ENCODE results near the gene WWP2. TPM values are rescaled to one million over a fixed set of nuclear protein-coding genes. Genes with fewer than 3 reads are reported as not detected.
"Not testable (repeated sequence)": the region's sequence is repeated elsewhere in the genome, so short reads cannot be mapped to it uniquely, and the experiment has no call there.

The WWP2 gene
- total RNA-seq, 1 experiment from 2014 or later, result 47.5 TPM

GRCh38 chr16:69972935-69973334 is 210.8 kb downstream of the WWP2 start:
- H3K4me3 Mint-ChIP-seq (ENCODE audit: low read depth, unreplicated experiment); intact Hi-C loops (cut with micrococcal nuclease; ENCODE audit: unreplicated experiment); H3K4me1 Mint-ChIP-seq (ENCODE audit: low read depth, unreplicated experiment); H3K36me3 Mint-ChIP-seq (ENCODE audit: insufficient read depth, unreplicated experiment); H3K27ac Mint-ChIP-seq (ENCODE audit: unreplicated experiment); BruUV-seq (replicated peaks); H3K27me3 Mint-ChIP-seq (ENCODE audit: unreplicated experiment); DNase-seq; H3K9me3 Mint-ChIP-seq (ENCODE audit: low read depth, unreplicated experiment); CTCF ChIA-PET: not testable (repeated sequence)

- DNase-seq, result not testable (repeated sequence)
Measured at GRCh38 chr16:69985196-69985595, 223.1 kb downstream of the WWP2 start.

More at GRCh38 chr16:69985196-69985595, 223.1 kb downstream of the WWP2 start:
- CTCF ChIA-PET; H3K4me1 Mint-ChIP-seq (ENCODE audit: low read depth, unreplicated experiment); BruUV-seq (replicated peaks); H3K9me3 Mint-ChIP-seq (ENCODE audit: low read depth, unreplicated experiment); H3K27me3 Mint-ChIP-seq (ENCODE audit: unreplicated experiment); H3K27ac Mint-ChIP-seq (ENCODE audit: unreplicated experiment); intact Hi-C loops (cut with micrococcal nuclease; ENCODE audit: unreplicated experiment); H3K4me3 Mint-ChIP-seq (ENCODE audit: low read depth, unreplicated experiment): not testable (repeated sequence)
- peaks cover 29% of the 10 kb centered on the region for H3K36me3 Mint-ChIP-seq (ENCODE audit: insufficient read depth, unreplicated experiment)

Small RNAs within 50 kb of the gene (microRNA-seq; reads per million reads assigned to microRNA genes)
- 742 reads per million, percentile 82 among the genes with 10 or more reads in this experiment for gene MIR140

Other genes with a start within 250 kb of the WWP2 start
- gene NFAT5, start 196.4 kb upstream of the WWP2 start, total RNA-seq (2022), result 57.9 and 64.3 TPM in 2 replicates
- 365 and 415 TPM in 2 replicates for gene NQO1, start 35.8 kb upstream of the WWP2 start, total RNA-seq (2022)
- gene NOB1, start 7.4 kb upstream of the WWP2 start, total RNA-seq (2022), result 82.4 and 88.2 TPM in 2 replicates
- gene CLEC18A, start 189.0 kb downstream of the WWP2 start, total RNA-seq (2022), result 2.2 and 3.6 TPM in 2 replicates

Measured in Calu3 (cell line).